Mammary epithelial cell (primary cell): ENCODE data around the gene ZNF248.

Source experiments
- CTCF ChIP-seq, 2 donors: IDR thresholded peaks in 1 of 2; conservative IDR thresholded peaks in 1 of 2; 2 replicates each; pipeline ENCODE4 v1.5.1; 2011 to 2012; ENCODE audit warnings: inconsistent platforms in 2 of 2, low read length in 2 of 2, mild to moderate bottlenecking in 2 of 2, control low read depth in 1 of 2, low read depth in 1 of 2; ENCODE audit not compliant: insufficient read depth in 1 of 2; ENCODE audit errors: extremely low read depth in 1 of 2
- EZH2 ChIP-seq: IDR thresholded peaks from 2 replicates; pipeline ENCODE4 v1.6.1; 2012; ENCODE audit warnings: low read length, inconsistent platforms, borderline replicate concordance

GRCh38 chr10:37816290-37816689 lies 41.1 kb downstream of the ZNF248 start:
- TF ChIP-seq CTCF (conservative IDR thresholded peaks at IDR 0.05 in 1 of 2, IDR thresholded peaks at IDR 0.05 in 1 of 2; ENCODE audit: extremely low read depth in 1 of 2, insufficient read depth in 1 of 2, low read depth in 1 of 2, low read length in 2 of 2): no peak
- no peak for TF ChIP-seq EZH2
